Measurements from ENCODE around the gene SNRNP40. TPM values are rescaled to one million over a fixed set of nuclear protein-coding genes. Genes with fewer than 3 reads are reported as not detected.

SNRNP40 gene
- total and polyA plus RNA-seq, 8 donors, result 33.9 to 78.6 (median 67.5) TPM

- peak; percentile 58 for ATAC-seq
- intact Hi-C loops (cut with DNase I), result no loop called here
Measured at GRCh38 chr1:31306278-31306677, 9.7 kb upstream of the SNRNP40 start.

GRCh38 chr1:31302709-31303441, 6.3 kb upstream of the SNRNP40 start:
- DNase-seq (no peak), ATAC-seq (no peak)
- Histone ChIP-seq H3K36me3 (no peaks in the 10 kb centered on the region), H3K9me3 (no peaks in the 10 kb centered on the region), H3K27ac (no peak overlapping the region), H3K4me3 (no peak overlapping the region), H3K4me1 (peaks cover 0 to 21% of the 10 kb centered on the region in 2 donors), H3K27me3 (no peaks in the 10 kb centered on the region)
- intact Hi-C loops (cut with DNase I), result no loop called here
- TF ChIP-seq, protein P1, sequence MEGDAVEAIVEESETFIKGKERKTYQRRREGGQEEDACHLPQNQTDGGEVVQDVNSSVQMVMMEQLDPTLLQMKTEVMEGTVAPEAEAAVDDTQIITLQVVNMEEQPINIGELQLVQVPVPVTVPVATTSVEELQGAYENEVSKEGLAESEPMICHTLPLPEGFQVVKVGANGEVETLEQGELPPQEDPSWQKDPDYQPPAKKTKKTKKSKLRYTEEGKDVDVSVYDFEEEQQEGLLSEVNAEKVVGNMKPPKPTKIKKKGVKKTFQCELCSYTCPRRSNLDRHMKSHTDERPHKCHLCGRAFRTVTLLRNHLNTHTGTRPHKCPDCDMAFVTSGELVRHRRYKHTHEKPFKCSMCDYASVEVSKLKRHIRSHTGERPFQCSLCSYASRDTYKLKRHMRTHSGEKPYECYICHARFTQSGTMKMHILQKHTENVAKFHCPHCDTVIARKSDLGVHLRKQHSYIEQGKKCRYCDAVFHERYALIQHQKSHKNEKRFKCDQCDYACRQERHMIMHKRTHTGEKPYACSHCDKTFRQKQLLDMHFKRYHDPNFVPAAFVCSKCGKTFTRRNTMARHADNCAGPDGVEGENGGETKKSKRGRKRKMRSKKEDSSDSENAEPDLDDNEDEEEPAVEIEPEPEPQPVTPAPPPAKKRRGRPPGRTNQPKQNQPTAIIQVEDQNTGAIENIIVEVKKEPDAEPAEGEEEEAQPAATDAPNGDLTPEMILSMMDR (IDR thresholded peaks at IDR 0.05), result no peak

More at GRCh38 chr1:31306278-31306677, 9.7 kb upstream of the SNRNP40 start:
- Histone ChIP-seq H3K27ac (no peak overlapping the region), H3K4me3 (no peak overlapping the region), H3K9me3 (no peaks in the 10 kb centered on the region), H3K27me3 (no peaks in the 10 kb centered on the region), H3K4me1 (no peaks in the 10 kb centered on the region), H3K36me3 (peaks cover 0 to 17% of the 10 kb centered on the region in 2 donors)
- DNase-seq, result no peak
- TF ChIP-seq, protein P1 (IDR thresholded peaks at IDR 0.05), result no peak

DNA sequence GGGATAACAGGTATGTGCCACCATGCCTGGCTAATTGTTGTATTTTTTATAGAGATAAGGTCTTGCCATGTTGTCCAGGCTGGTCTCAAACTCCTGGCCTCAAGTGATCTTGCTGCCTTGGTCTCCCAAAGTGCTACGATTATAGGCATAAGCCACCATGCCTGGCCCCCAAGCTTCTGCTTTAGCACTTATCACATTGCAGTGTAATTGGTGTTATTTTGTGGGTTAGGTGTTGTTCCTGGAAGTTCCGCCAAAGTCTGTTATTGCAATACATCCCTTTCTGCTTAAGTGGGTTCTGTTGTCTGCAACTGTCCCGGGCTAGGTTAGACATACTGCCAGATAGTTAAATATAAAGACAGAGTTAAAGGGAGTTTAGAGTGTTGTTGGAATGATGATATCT, 3.6 kb upstream of the SNRNP40 start:
- ATAC-seq, result no peak

DNA sequence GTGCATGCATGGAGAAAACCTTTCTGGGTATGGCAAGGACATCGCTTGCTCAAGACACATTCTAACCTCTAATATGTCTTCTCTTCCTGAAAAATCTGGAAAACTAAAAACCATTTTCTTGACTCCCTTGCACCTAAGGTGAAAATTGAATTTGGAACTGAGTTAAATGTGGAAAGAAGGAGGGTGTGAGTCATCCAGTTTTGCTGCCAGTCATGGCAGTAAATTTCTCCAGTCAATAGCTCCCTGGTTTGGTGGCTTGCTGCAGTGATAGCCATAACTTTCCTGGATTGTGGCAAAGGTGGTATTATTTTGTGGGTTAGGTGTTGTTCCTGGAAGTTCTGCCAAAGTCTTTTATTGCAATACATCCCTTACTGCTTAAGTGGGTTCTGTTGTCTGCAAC, 2.8 kb upstream of the SNRNP40 start:
- intact Hi-C loops (cut with DNase I), result no loop called here
- TF ChIP-seq, protein P1 (IDR thresholded peaks at IDR 0.05), result no peak
- no peak for ATAC-seq
- DNase-seq, result no peak
- Histone ChIP-seq H3K9me3 (no peaks in the 10 kb centered on the region), H3K4me1 (peaks cover 0 to 42% of the 10 kb centered on the region in 2 donors), H3K27ac (no peak overlapping the region), H3K4me3 (no peak overlapping the region), H3K27me3 (no peaks in the 10 kb centered on the region), H3K36me3 (no peaks in the 10 kb centered on the region)

More for the DNA sequence above, 3.6 kb upstream of the SNRNP40 start:
- Histone ChIP-seq H3K9me3 (no peaks in the 10 kb centered on the region), H3K27ac (no peak overlapping the region), H3K36me3 (no peaks in the 10 kb centered on the region), H3K4me3 (no peak overlapping the region), H3K27me3 (no peaks in the 10 kb centered on the region), H3K4me1 (peaks cover 0 to 38% of the 10 kb centered on the region in 2 donors)
- TF ChIP-seq, protein P1 (IDR thresholded peaks at IDR 0.05), result no peak
- intact Hi-C loops (cut with DNase I), result no loop called here
- DNase-seq, result no peak

- Histone ChIP-seq H3K4me3 (peak overlapping the region; percentile 88 to 99), H3K9me3 (no peaks in the 10 kb centered on the region), H3K36me3 (peaks cover 0 to 17% of the 10 kb centered on the region in 2 donors), H3K27ac (peak overlapping the region; percentile 81 to 93), H3K27me3 (no peaks in the 10 kb centered on the region), H3K4me1 (peaks cover 0 to 42% of the 10 kb centered on the region in 2 donors)
- ATAC-seq (peak; percentile 6), DNase-seq (peak in 1 of 4 donors; percentile 13)
- intact Hi-C loops (cut with DNase I), result no loop called here
- TF ChIP-seq, protein P1 (IDR thresholded peaks at IDR 0.05), result no peak
Measured at GRCh38 chr1:31297277-31298247, 974 bp upstream of the SNRNP40 start.
